Measurements from ENCODE around the gene GPR146. TPM values are rescaled to one million over a fixed set of nuclear protein-coding genes. Genes with fewer than 3 reads are reported as not detected.

Gene GPR146
- total RNA-seq, 1 experiment from 2014 or later = 1.8 TPM

DNA sequence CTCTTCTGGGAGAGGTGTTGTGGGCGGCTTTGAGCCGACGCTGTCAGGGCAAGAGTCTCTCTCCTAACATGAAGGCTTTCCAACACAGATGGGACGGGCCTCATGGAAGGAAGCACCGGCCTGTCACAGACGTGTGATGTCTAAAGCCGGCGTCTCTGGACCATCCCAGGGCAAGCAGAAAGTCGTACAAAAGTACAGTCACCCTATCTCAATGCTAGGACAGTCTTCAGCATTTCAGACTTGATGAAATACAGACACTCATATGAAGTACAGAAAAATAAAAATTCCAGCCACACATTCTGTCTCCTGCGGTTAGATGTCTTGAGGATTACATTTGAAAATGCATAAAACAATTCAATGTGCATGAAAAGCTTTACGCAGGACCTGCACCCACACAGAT is 30.8 kb upstream of the GPR146 start:
- Mint-ChIP-seq H3K9me3 (ENCODE audit: unreplicated experiment) (no peaks in the 10 kb centered on the region), H3K36me3 (ENCODE audit: insufficient read depth, unreplicated experiment) (peaks cover 27% of the 10 kb centered on the region), H3K4me1 (ENCODE audit: low read depth, unreplicated experiment) (no peaks in the 10 kb centered on the region), H3K4me3 (ENCODE audit: unreplicated experiment) (no peak overlapping the region), H3K27me3 (ENCODE audit: insufficient read depth, unreplicated experiment) (no peaks in the 10 kb centered on the region), H3K27ac (ENCODE audit: unreplicated experiment) (peak overlapping the region; percentile 18)
- Histone ChIP-seq H3K9me3 (no peaks in the 10 kb centered on the region), H3K4me3 (ENCODE audit: low read depth, low read length) (no peak overlapping the region), H3K36me3 (ENCODE audit: control insufficient read depth, insufficient read depth, low read length) (peaks cover 1% of the 10 kb centered on the region; the same call in 1 of the 2 replicates), H3K27me3 (replicated peaks; ENCODE audit: control insufficient read depth, insufficient read depth, low read length) (no peaks in the 10 kb centered on the region), H3K4me1 (peaks cover 10% of the 10 kb centered on the region; the same call in 1 of the 2 replicates)
- intact Hi-C loops (cut with micrococcal nuclease; ENCODE audit: unreplicated experiment) = no loop called here
- BruUV-seq (replicated peaks) = no TSS peak
- TF ChIP-seq, protein P1, sequence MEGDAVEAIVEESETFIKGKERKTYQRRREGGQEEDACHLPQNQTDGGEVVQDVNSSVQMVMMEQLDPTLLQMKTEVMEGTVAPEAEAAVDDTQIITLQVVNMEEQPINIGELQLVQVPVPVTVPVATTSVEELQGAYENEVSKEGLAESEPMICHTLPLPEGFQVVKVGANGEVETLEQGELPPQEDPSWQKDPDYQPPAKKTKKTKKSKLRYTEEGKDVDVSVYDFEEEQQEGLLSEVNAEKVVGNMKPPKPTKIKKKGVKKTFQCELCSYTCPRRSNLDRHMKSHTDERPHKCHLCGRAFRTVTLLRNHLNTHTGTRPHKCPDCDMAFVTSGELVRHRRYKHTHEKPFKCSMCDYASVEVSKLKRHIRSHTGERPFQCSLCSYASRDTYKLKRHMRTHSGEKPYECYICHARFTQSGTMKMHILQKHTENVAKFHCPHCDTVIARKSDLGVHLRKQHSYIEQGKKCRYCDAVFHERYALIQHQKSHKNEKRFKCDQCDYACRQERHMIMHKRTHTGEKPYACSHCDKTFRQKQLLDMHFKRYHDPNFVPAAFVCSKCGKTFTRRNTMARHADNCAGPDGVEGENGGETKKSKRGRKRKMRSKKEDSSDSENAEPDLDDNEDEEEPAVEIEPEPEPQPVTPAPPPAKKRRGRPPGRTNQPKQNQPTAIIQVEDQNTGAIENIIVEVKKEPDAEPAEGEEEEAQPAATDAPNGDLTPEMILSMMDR (IDR thresholded peaks at IDR 0.05; ENCODE audit: insufficient read depth in 1 of 2, low read depth in 1 of 2, low read length in 1 of 2, severe bottlenecking in 1 of 2, unreplicated experiment in 1 of 2) = no peak
- POLR2A ChIA-PET = no interaction called here
- DNase-seq = no peak
- CTCF ChIA-PET = no interaction called here

DNA sequence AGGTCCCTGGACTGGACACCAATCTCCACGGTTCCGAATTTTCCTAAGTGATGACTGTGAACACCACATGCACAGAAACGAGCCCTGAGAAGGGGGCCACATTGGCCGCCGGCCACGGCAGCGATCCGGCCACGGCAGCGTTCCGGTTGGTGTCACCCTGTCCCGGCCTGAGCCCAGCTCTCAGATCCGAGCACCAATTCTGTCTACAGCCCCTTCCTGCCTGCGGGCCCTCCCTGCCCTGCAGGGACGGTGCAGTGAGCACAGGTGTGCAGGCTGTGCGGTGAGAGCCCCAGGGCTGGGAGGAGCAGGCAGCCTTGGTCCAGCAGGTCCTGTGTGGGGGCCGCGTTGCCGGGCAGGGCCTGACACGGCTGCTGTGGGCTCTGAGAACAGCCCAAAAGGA is 29.7 kb upstream of the GPR146 start:
- BruUV-seq (replicated peaks) = no TSS peak
- peak overlapping the region; percentile 31 for H3K27ac Mint-ChIP-seq (ENCODE audit: unreplicated experiment)

DNA sequence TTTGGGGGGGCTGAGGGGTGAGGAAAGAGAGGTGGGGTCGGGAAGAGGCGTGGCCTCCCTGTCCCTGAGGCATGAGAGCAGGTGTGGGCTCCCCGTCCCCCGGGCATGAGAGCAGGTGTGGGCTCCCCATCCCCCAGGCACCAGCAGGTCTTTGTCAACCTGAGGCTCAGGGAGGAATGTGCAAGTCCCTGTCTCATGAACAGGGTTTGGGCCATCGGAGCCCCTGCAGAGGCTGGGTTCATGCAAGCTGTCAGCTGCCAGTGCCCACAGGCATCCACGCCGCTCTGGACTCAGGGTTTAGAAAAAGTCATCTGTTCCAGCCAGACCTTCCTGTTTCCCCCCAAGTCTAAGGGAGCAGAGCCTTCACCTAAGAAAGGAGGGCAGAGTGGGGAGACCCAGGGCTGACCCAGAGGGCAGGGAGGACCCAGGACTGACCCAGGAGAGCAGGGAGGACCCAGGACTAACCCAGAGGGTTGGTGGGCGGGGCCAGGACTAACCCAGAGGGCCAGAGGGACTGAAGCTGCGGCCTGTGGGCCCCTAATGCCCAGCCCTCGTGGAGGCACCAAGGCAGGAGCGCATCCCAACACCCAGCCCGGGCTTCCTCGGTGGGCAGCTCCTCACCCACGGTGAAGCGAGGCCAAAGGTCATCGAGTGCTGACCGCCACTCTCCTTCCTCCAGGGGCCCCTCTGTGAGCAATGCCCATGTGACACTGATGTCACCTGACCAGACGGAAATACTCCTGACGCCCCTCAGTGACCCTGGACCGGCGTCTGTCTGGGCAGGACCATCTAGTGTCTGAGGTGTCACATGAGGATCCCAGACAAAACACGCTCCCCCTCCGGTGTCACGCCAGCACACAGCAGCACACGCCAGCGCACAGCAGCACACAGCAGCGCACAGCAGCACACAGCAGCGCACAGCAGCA is 28.9 kb upstream of the GPR146 start:
- ChIA-PET CTCF (no interaction called here), POLR2A (no interaction called here)
- no peaks in the 10 kb centered on the region for H3K27me3 ChIP-seq (replicated peaks; ENCODE audit: control insufficient read depth, insufficient read depth, low read length)
- no peaks in the 10 kb centered on the region for H3K27me3 Mint-ChIP-seq (ENCODE audit: insufficient read depth, unreplicated experiment)
- no peaks in the 10 kb centered on the region for H3K4me1 Mint-ChIP-seq (ENCODE audit: low read depth, unreplicated experiment)
- no TSS peak for BruUV-seq (replicated peaks)
- intact Hi-C loops (cut with micrococcal nuclease; ENCODE audit: unreplicated experiment) = no loop called here
- H3K4me3 Mint-ChIP-seq (ENCODE audit: unreplicated experiment) = no peak overlapping the region
- no peak overlapping the region for H3K4me3 ChIP-seq (ENCODE audit: low read depth, low read length)
- H3K9me3 ChIP-seq = no peaks in the 10 kb centered on the region
- H3K36me3 ChIP-seq (ENCODE audit: control insufficient read depth, insufficient read depth, low read length) = no peaks in the 10 kb centered on the region
- peaks cover 10% of the 10 kb centered on the region; the same call in 1 of the 2 replicates for H3K4me1 ChIP-seq
- DNase-seq = no peak
- H3K27ac Mint-ChIP-seq (ENCODE audit: unreplicated experiment) = peak overlapping the region; percentile 31
- TF ChIP-seq, protein P1 (IDR thresholded peaks at IDR 0.05; ENCODE audit: insufficient read depth in 1 of 2, low read depth in 1 of 2, low read length in 1 of 2, severe bottlenecking in 1 of 2, unreplicated experiment in 1 of 2) = no peak
- H3K36me3 Mint-ChIP-seq (ENCODE audit: insufficient read depth, unreplicated experiment) = peaks cover 22% of the 10 kb centered on the region
- no peaks in the 10 kb centered on the region for H3K9me3 Mint-ChIP-seq (ENCODE audit: unreplicated experiment)

More for the DNA sequence above, 29.7 kb upstream of the GPR146 start:
- no peaks in the 10 kb centered on the region for H3K9me3 ChIP-seq
- DNase-seq = no peak
- H3K36me3 ChIP-seq (ENCODE audit: control insufficient read depth, insufficient read depth, low read length) = no peaks in the 10 kb centered on the region
- no peaks in the 10 kb centered on the region for H3K9me3 Mint-ChIP-seq (ENCODE audit: unreplicated experiment)
- peaks cover 19% of the 10 kb centered on the region for H3K36me3 Mint-ChIP-seq (ENCODE audit: insufficient read depth, unreplicated experiment)
- no peak overlapping the region for H3K4me3 Mint-ChIP-seq (ENCODE audit: unreplicated experiment)
- H3K4me1 ChIP-seq = peaks cover 10% of the 10 kb centered on the region; the same call in 1 of the 2 replicates
- H3K4me1 Mint-ChIP-seq (ENCODE audit: low read depth, unreplicated experiment) = no peaks in the 10 kb centered on the region
- intact Hi-C loops (cut with micrococcal nuclease; ENCODE audit: unreplicated experiment) = no loop called here
- H3K4me3 ChIP-seq (ENCODE audit: low read depth, low read length) = no peak overlapping the region
- TF ChIP-seq, protein P1 (IDR thresholded peaks at IDR 0.05; ENCODE audit: insufficient read depth in 1 of 2, low read depth in 1 of 2, low read length in 1 of 2, severe bottlenecking in 1 of 2, unreplicated experiment in 1 of 2) = no peak
- ChIA-PET POLR2A (no interaction called here), CTCF (no interaction called here)
- H3K27me3 ChIP-seq (replicated peaks; ENCODE audit: control insufficient read depth, insufficient read depth, low read length) = no peaks in the 10 kb centered on the region
- H3K27me3 Mint-ChIP-seq (ENCODE audit: insufficient read depth, unreplicated experiment) = no peaks in the 10 kb centered on the region
